DMS153 treated with DMSO at 0.1 percent for 48 hours (cell line): Measurements from ENCODE around the gene DYNLT2.

Source experiments
- DNase-seq: peaks from one replicate; lab custom pipeline; 2025; ENCODE audit not compliant: unreplicated experiment; lab: John Stamatoyannopoulos, UW

Gene DYNLT2

GRCh38 chr6:169738976-169739529 is 12.3 kb downstream of the DYNLT2 start:
- DNase-seq: no peak

- DNase-seq: no peak
These were observed 13.0 kb downstream of the DYNLT2 start for GRCh38 chr6:169738204-169738975.

GRCh38 chr6:169729961-169730360 is 21.4 kb downstream of the DYNLT2 start:
- no peak for DNase-seq

GRCh38 chr6:169726963-169727362 is 24.4 kb downstream of the DYNLT2 start:
- no peak for DNase-seq

GRCh38 chr6:169726049-169726400 is 25.3 kb downstream of the DYNLT2 start:
- DNase-seq: no peak

- DNase-seq: peak; percentile 26
These were observed 26.0 kb downstream of the DYNLT2 start for GRCh38 chr6:169725125-169726048.

GRCh38 chr6:169724494-169725124 is 26.8 kb downstream of the DYNLT2 start, which contains the start of gene PHF10:
TSS of gene PHF10 (minus strand) at chr6:169724500. CDS start at chr6:169723931, 569 bp downstream.
- peak; percentile 26 for DNase-seq

GRCh38 chr6:169723991-169724493 is 27.3 kb downstream of the DYNLT2 start:
- no peak for DNase-seq

- no peak for DNase-seq
These were observed 28.0 kb downstream of the DYNLT2 start for GRCh38 chr6:169723200-169723909.

- no peak for DNase-seq
These were observed 28.8 kb downstream of the DYNLT2 start for GRCh38 chr6:169722362-169723199.

GRCh38 chr6:169720207-169720855 is 31.0 kb downstream of the DYNLT2 start:
- no peak for DNase-seq

- no peak for DNase-seq
These were observed 32.3 kb downstream of the DYNLT2 start for GRCh38 chr6:169719117-169719516.

- no peak for DNase-seq
These were observed 36.8 kb downstream of the DYNLT2 start for GRCh38 chr6:169714595-169714994.

- DNase-seq: no peak
These were observed 37.2 kb downstream of the DYNLT2 start for GRCh38 chr6:169714178-169714577.

GRCh38 chr6:169710009-169710408 is 41.4 kb downstream of the DYNLT2 start:
- DNase-seq: no peak

- DNase-seq: no peak
These were observed 42.1 kb downstream of the DYNLT2 start for GRCh38 chr6:169709293-169709692.

GRCh38 chr6:169707772-169708171 is 43.6 kb downstream of the DYNLT2 start:
- DNase-seq: no peak

- no peak for DNase-seq
These were observed 48.5 kb downstream of the DYNLT2 start for GRCh38 chr6:169702840-169703246.
